ENCODE results near the gene HOXB6.

Gene HOXB6

DNA sequence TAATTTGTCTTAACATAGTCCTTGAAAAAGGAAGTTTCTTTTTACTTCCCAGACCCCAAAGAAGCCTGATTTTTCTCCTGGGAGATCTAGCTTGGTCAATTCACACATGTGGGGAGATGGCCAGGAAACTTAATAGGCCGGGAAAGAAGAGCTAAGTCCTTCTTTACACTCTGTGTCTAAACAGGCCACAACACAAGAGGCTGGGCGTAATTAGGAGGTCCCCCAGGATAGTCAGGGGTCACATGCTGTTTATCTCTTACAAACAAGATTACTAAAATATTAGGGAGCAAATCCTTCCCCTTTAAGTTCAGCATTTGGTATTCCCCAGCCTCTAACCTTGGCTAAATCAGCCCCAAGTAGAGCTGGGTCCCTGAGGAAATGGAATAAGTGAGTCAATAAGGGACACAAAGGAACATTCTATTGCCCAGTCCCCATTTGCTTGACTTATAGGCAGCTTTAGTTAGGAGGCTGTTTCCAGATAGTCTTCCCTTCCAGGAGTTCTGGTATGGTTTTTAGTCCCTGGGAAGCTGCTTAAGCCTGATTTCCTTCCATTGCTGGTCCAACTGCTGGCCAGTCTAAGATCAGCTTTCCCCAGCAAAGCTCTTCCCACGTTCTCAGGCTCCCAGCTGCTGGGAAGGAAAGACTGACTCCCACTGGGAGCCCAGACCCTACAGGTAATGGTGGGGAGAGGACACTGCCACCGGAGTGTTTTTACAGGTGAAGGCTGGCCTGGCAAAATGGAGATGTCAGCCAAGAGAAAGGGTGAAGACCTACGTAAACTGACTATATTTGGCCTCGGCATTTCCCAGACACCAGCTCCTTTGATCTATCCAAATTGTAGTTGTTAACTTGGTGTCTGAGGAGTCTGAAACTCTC is 35.4 kb upstream of the HOXB6 start:
- ATAC-seq, result no peak
- no peak overlapping the region for H3K27ac Mint-ChIP-seq
- peaks cover 20% of the 10 kb centered on the region for H3K4me1 Mint-ChIP-seq
- H3K36me3 Mint-ChIP-seq, result no peaks in the 10 kb centered on the region
- H3K27me3 Mint-ChIP-seq, result peaks cover 89% of the 10 kb centered on the region
- H3K4me3 Mint-ChIP-seq, result no peak overlapping the region
- no peaks in the 10 kb centered on the region for H3K9me3 Mint-ChIP-seq

DNA sequence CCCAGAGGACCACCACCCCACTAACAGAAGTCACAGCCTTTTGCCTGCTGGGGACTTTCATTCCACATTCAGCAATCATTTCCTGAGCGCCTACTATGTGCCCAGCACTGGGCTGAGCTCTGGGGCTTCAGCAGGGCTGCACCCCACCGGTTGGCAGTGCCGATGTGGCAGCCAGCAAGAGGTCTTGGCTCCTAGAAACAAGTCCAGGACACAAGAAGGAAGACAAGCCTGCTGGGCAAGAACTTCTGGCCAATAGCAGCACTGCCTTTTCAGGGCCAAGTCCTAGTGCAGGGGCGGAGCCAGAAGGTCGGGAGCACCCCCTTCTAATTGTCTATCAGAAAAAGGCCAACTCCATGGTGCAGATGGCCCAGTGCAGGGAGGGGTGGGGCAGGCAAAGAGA is 34.4 kb upstream of the HOXB6 start:
- Mint-ChIP-seq H3K27me3 (peaks cover 91% of the 10 kb centered on the region), H3K4me3 (no peak overlapping the region), H3K4me1 (peaks cover 20% of the 10 kb centered on the region)

GRCh38 chr17:48637323-48638260 is 32.8 kb upstream of the HOXB6 start:
- ATAC-seq, result no peak
- peaks cover 20% of the 10 kb centered on the region for H3K4me1 Mint-ChIP-seq
- no peaks in the 10 kb centered on the region for H3K36me3 Mint-ChIP-seq

More for the DNA sequence above, 34.4 kb upstream of the HOXB6 start:
- Mint-ChIP-seq H3K27ac (no peak overlapping the region), H3K9me3 (no peaks in the 10 kb centered on the region), H3K36me3 (no peaks in the 10 kb centered on the region)
- ATAC-seq, result no peak

GRCh38 chr17:48636177-48637018 is 31.6 kb upstream of the HOXB6 start:
- no peaks in the 10 kb centered on the region for H3K9me3 Mint-ChIP-seq
- H3K4me1 Mint-ChIP-seq, result peaks cover 13% of the 10 kb centered on the region
- H3K36me3 Mint-ChIP-seq, result no peaks in the 10 kb centered on the region
- H3K4me3 Mint-ChIP-seq, result no peak overlapping the region
- H3K27me3 Mint-ChIP-seq, result peaks cover 92% of the 10 kb centered on the region
- peak; percentile 54 for ATAC-seq
- no peak overlapping the region for H3K27ac Mint-ChIP-seq

More at GRCh38 chr17:48637323-48638260, 32.8 kb upstream of the HOXB6 start:
- no peaks in the 10 kb centered on the region for H3K9me3 Mint-ChIP-seq
- H3K4me3 Mint-ChIP-seq, result no peak overlapping the region
- peaks cover 92% of the 10 kb centered on the region for H3K27me3 Mint-ChIP-seq
- H3K27ac Mint-ChIP-seq, result no peak overlapping the region

DNA sequence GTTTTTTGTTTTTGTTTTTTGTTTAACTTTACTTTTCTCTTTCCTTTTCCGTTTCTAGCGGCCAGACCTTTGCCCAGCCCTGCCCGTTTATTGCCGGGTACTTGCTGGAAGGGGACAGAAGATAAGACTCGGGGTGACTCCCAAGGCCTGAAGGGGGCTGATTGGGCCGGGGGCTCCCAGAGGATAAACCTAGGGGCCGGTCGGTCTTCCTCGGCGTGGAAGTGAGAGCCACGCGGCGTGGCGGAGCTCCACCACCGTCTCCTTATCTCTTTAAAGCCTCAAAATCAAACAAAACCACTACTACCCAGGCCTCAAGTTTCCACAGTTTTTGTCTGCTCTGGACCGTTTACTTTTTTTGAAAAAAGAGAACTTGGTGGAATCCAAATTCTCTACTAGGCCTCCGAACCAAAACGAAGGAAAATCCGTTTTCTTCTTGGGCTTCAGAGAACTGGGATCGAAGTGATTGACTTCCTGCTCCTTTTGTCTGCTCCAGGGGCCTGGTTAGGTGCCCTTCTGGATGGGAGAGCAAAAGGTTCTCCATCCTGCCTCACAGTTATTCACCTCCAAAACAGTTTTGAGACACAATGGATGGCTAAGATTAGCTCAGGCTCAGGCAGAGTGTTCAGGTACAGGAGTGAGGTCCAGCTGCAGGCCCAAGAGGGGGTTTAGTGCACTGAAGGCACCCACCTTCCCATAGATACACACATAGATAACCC is 29.9 kb upstream of the HOXB6 start:
- no peaks in the 10 kb centered on the region for H3K36me3 Mint-ChIP-seq
- H3K4me3 Mint-ChIP-seq, result no peak overlapping the region
- no peaks in the 10 kb centered on the region for H3K9me3 Mint-ChIP-seq
- no peak for ATAC-seq
- H3K4me1 Mint-ChIP-seq, result peaks cover 9% of the 10 kb centered on the region
- H3K27ac Mint-ChIP-seq, result no peak overlapping the region
- peaks cover 98% of the 10 kb centered on the region for H3K27me3 Mint-ChIP-seq

- Mint-ChIP-seq H3K9me3 (no peaks in the 10 kb centered on the region), H3K36me3 (no peaks in the 10 kb centered on the region), H3K27ac (no peak overlapping the region), H3K4me1 (peaks cover 9% of the 10 kb centered on the region), H3K4me3 (no peak overlapping the region), H3K27me3 (peaks cover 100% of the 10 kb centered on the region)
- no peak for ATAC-seq
Observed at GRCh38 chr17:48633266-48633677, 28.5 kb upstream of the HOXB6 start.

GRCh38 chr17:48632579-48633265 is 27.9 kb upstream of the HOXB6 start:
- Mint-ChIP-seq H3K27ac (no peak overlapping the region), H3K9me3 (no peaks in the 10 kb centered on the region), H3K4me1 (peaks cover 9% of the 10 kb centered on the region), H3K36me3 (no peaks in the 10 kb centered on the region), H3K27me3 (peaks cover 100% of the 10 kb centered on the region), H3K4me3 (no peak overlapping the region)
- ATAC-seq, result no peak

GRCh38 chr17:48631693-48632578 is 27.1 kb upstream of the HOXB6 start:
- Mint-ChIP-seq H3K27me3 (peaks cover 100% of the 10 kb centered on the region), H3K4me1 (peaks cover 9% of the 10 kb centered on the region)
- ATAC-seq, result no peak

DNA sequence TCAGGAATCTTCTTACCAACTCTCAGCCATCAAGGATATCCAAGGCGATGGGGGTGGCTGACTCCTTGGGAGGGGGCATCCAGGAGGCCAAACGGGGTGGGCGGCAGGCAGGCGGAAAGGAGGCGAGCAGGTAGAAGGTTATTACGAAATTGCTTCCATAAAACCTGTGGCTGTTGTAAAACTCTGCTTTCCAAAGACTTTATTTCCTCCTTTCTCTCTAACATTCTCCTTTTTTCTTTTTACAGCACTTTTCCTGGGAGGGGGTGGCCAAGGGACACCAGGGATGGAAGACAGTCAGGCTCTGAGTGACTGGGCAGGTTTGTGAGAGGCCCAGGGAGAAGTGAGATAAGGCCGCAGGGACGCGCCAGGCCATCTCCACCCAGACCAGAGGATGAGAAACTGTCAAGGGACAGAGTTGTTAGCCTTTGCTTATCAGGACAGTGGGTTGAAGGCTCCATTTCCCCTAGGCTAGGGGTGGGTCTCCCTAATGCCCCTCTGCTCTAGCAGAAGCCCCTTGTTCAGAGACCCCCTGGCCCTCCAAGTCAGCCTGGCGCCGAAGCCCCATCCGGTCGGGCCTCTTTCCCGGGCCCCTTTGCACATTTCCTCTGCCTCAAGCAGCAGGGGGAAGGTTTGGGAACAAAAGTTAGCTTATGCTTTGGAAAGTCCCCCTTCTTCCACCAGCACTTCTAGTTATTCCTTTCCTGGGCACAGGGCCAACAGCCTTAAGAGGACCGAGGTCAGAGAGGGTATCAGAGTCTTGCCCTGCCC is 26.3 kb upstream of the HOXB6 start:
- Mint-ChIP-seq H3K27me3 (peaks cover 99% of the 10 kb centered on the region), H3K27ac (no peak overlapping the region), H3K4me3 (no peak overlapping the region), H3K4me1 (peaks cover 7% of the 10 kb centered on the region), H3K36me3 (no peaks in the 10 kb centered on the region), H3K9me3 (no peaks in the 10 kb centered on the region)
- no peak for ATAC-seq

More at GRCh38 chr17:48631693-48632578, 27.1 kb upstream of the HOXB6 start:
- H3K36me3 Mint-ChIP-seq, result no peaks in the 10 kb centered on the region
- no peaks in the 10 kb centered on the region for H3K9me3 Mint-ChIP-seq
- H3K4me3 Mint-ChIP-seq, result no peak overlapping the region
- H3K27ac Mint-ChIP-seq, result no peak overlapping the region

DNA sequence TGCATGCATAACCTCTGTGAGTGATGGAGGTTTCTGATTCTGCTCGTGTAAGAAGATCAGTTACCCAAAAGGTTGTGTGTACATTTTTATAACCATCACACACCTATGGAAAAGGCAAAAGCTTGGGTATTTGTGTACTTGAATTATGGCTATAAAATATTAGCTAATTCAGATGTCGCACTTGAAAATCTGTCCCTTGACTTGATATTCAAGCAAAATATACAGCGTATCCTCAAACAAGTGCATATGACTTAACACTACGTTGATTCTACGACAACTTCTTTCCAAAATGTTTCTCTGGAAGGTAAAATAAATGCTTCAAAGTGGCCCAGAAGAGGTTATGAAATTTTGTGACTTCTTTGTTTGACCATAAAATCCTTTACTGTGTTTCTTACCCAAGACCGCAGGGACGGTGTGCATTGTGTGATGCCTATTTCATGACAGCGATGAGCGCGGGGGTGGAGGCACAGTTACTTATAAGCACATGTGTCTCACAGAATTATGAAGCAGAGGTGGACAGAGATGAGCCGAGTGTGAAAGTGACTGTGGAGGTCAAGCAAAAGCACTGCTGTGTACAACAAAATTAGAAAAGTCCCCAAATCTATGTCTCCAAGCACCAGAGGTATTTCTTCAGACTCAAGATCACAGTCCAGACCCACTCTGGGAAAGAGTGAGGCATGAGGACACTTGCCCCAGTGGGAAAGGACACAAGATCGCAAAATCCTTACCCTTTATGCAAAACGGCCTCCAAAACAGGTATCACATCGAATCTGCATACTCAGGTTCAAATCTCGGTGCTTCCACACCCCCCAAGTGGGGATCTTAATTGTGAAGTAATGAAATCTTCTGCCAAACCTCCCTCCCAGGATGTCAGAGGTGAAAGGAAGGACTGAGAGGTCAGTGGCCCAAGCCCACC is 25.5 kb upstream of the HOXB6 start:
- ATAC-seq, result no peak
- Mint-ChIP-seq H3K36me3 (no peaks in the 10 kb centered on the region), H3K27me3 (peaks cover 99% of the 10 kb centered on the region), H3K4me3 (no peak overlapping the region), H3K4me1 (peaks cover 15% of the 10 kb centered on the region), H3K9me3 (no peaks in the 10 kb centered on the region), H3K27ac (no peak overlapping the region)

DNA sequence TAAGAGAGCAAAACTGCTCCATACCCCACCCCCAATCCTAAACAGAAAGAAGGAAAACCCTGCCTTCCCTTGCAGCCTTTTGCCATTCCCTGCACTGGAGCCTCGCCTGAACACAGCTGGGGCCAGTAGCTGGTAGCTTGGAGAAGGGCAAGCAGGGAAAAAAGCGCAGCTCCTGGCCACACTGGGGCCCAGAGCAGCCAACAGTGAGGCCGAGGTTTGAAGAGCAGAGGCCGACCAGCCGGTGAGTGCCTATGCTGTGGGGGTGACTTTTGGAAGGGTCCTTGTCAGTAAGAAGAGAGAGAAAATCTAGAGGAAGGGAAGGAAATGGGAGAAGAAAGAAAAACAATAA is 24.6 kb upstream of the HOXB6 start:
- Mint-ChIP-seq H3K27me3 (peaks cover 98% of the 10 kb centered on the region), H3K36me3 (no peaks in the 10 kb centered on the region), H3K4me1 (peaks cover 15% of the 10 kb centered on the region), H3K4me3 (no peak overlapping the region), H3K27ac (no peak overlapping the region), H3K9me3 (no peaks in the 10 kb centered on the region)
- ATAC-seq, result no peak
